ENCODE results near the gene MCRS1. TPM values are rescaled to one million over a fixed set of nuclear protein-coding genes. Genes with fewer than 3 reads are reported as not detected.
"Not testable (repeated sequence)": the region's sequence is repeated elsewhere in the genome, so short reads cannot be mapped to it uniquely, and the experiment has no call there.

Gene MCRS1
- total RNA-seq, 1 donor from 2014 or later = 77.1 TPM

- Mint-ChIP-seq H3K4me3 (no peak overlapping the region), H3K9me3 (no peaks in the 10 kb centered on the region), H3K27me3 (ENCODE audit: insufficient read depth) (no peaks in the 10 kb centered on the region), H3K27ac (no peak overlapping the region), H3K4me1 (ENCODE audit: low read depth) (no peaks in the 10 kb centered on the region), H3K36me3 (ENCODE audit: low read depth) (peaks cover 11% of the 10 kb centered on the region)
- intact Hi-C loops (cut with micrococcal nuclease) = no loop called here
- DNase-seq (ENCODE audit: low spot score) = no peak
Measured at GRCh38 chr12:49527361-49528130, 40.4 kb downstream of the MCRS1 start.

- Mint-ChIP-seq H3K4me1 (ENCODE audit: low read depth) (no peaks in the 10 kb centered on the region), H3K9me3 (no peaks in the 10 kb centered on the region), H3K36me3 (ENCODE audit: low read depth) (peaks cover 11% of the 10 kb centered on the region), H3K27me3 (ENCODE audit: insufficient read depth) (no peaks in the 10 kb centered on the region), H3K4me3 (no peak overlapping the region), H3K27ac (no peak overlapping the region)
- intact Hi-C loops (cut with micrococcal nuclease) = no loop called here
- no peak for DNase-seq (ENCODE audit: low spot score)
Measured at GRCh38 chr12:49525942-49526341, 42.0 kb downstream of the MCRS1 start.

- Mint-ChIP-seq H3K36me3 (ENCODE audit: low read depth) (peaks cover 11% of the 10 kb centered on the region), H3K4me3 (no peak overlapping the region), H3K9me3 (no peaks in the 10 kb centered on the region), H3K4me1 (ENCODE audit: low read depth) (no peaks in the 10 kb centered on the region), H3K27ac (no peak overlapping the region), H3K27me3 (ENCODE audit: insufficient read depth) (no peaks in the 10 kb centered on the region)
- DNase-seq (ENCODE audit: low spot score) = no peak
- intact Hi-C loops (cut with micrococcal nuclease) = no loop called here
Measured at GRCh38 chr12:49524660-49525324, 43.1 kb downstream of the MCRS1 start.

DNA sequence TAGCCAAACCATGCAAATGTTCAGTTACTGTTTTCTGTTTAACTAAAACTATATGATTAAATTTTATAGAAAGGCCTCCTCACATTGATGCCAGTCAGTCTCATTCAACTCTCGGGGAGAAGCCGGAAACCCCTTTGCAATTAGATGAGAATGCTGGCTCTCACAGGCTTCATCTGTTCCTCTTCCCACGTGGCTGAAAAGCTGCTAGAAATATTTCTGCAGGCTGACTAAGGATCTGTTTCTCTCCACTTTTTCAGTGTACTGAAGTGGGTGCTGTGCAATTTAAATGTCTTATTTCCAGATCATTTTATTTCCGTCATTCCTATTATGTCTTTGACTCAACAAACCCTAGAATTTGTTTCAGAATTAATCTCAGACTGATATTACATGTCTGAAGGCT lies 46.6 kb downstream of the MCRS1 start:
- Mint-ChIP-seq H3K36me3 (ENCODE audit: low read depth) (peaks cover 10% of the 10 kb centered on the region), H3K4me3 (no peak overlapping the region), H3K27ac (no peak overlapping the region), H3K27me3 (ENCODE audit: insufficient read depth) (no peaks in the 10 kb centered on the region), H3K9me3 (no peaks in the 10 kb centered on the region), H3K4me1 (ENCODE audit: low read depth) (peaks cover 9% of the 10 kb centered on the region)
- DNase-seq (ENCODE audit: low spot score) = no peak
- intact Hi-C loops (cut with micrococcal nuclease) = no loop called here

DNA sequence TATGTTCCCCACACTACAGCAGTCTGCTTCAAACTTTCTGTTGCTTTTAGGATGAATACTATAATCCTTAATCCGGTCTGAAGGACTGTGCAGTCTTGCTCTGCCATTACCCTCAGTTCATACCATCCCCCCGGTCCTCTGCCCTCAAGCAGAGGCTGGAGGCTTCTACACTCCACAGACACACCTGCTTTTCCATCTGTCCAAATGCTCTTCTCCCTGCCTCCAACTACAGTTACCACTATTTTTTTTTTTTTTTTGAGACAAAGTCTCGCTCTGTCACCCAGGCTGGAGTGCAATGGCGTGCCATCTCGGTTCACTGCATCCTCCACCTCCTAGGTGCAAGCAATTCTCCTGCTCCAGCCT lies 48.4 kb downstream of the MCRS1 start:
- intact Hi-C loops (cut with micrococcal nuclease) = no loop called here
- H3K4me3 Mint-ChIP-seq = no peak overlapping the region
- H3K4me1 Mint-ChIP-seq (ENCODE audit: low read depth) = peaks cover 9% of the 10 kb centered on the region
- H3K27ac Mint-ChIP-seq = no peak overlapping the region
- no peaks in the 10 kb centered on the region for H3K36me3 Mint-ChIP-seq (ENCODE audit: low read depth)
- DNase-seq (ENCODE audit: low spot score) = no peak
- no peaks in the 10 kb centered on the region for H3K9me3 Mint-ChIP-seq
- H3K27me3 Mint-ChIP-seq (ENCODE audit: insufficient read depth) = no peaks in the 10 kb centered on the region

- H3K4me1 Mint-ChIP-seq (ENCODE audit: low read depth) = peaks cover 9% of the 10 kb centered on the region
- no peaks in the 10 kb centered on the region for H3K9me3 Mint-ChIP-seq
- intact Hi-C loops (cut with micrococcal nuclease) = no loop called here
- no peaks in the 10 kb centered on the region for H3K27me3 Mint-ChIP-seq (ENCODE audit: insufficient read depth)
- H3K36me3 Mint-ChIP-seq (ENCODE audit: low read depth) = no peaks in the 10 kb centered on the region
- no peak overlapping the region for H3K4me3 Mint-ChIP-seq
- no peak for DNase-seq (ENCODE audit: low spot score)
- no peak overlapping the region for H3K27ac Mint-ChIP-seq
Measured at GRCh38 chr12:49518914-49519573, 48.9 kb downstream of the MCRS1 start.

DNA sequence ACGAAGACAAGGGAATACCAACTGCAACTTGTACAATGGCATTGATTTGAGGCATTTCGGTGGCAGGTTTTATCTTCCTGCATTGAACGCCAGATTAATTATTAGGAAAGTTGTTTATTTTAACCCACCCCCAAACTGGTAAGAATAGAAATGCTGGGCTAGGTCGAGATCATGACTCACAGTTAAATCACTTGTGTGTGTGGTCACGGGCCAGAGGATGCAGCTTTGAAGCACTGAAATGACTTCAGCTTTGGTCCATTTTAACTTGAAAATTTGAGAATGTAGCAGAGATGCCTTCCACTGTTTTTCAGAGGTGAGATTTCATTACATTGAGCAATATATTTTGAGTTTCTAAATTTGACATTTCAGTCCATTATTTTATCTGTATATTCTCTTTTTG lies 52.7 kb downstream of the MCRS1 start:
- no peaks in the 10 kb centered on the region for H3K27me3 Mint-ChIP-seq (ENCODE audit: insufficient read depth)
- H3K4me1 Mint-ChIP-seq (ENCODE audit: low read depth) = peaks cover 9% of the 10 kb centered on the region
- no peak overlapping the region for H3K27ac Mint-ChIP-seq
- H3K36me3 Mint-ChIP-seq (ENCODE audit: low read depth) = no peaks in the 10 kb centered on the region
- H3K9me3 Mint-ChIP-seq = no peaks in the 10 kb centered on the region
- no peak for DNase-seq (ENCODE audit: low spot score)
- intact Hi-C loops (cut with micrococcal nuclease) = no loop called here
- no peak overlapping the region for H3K4me3 Mint-ChIP-seq

GRCh38 chr12:49512546-49512945 lies 55.4 kb downstream of the MCRS1 start:
- Mint-ChIP-seq H3K4me3 (no peak overlapping the region), H3K9me3 (no peaks in the 10 kb centered on the region), H3K36me3 (ENCODE audit: low read depth) (no peaks in the 10 kb centered on the region), H3K27me3 (ENCODE audit: insufficient read depth) (no peaks in the 10 kb centered on the region), H3K27ac (no peak overlapping the region), H3K4me1 (ENCODE audit: low read depth) (no peaks in the 10 kb centered on the region)
- no peak for DNase-seq (ENCODE audit: low spot score)
- intact Hi-C loops (cut with micrococcal nuclease) = loop anchor here (5.0 kb wide), 1 partner anchor 70 kb away; no protein-coding TSS in a partner anchor

DNA sequence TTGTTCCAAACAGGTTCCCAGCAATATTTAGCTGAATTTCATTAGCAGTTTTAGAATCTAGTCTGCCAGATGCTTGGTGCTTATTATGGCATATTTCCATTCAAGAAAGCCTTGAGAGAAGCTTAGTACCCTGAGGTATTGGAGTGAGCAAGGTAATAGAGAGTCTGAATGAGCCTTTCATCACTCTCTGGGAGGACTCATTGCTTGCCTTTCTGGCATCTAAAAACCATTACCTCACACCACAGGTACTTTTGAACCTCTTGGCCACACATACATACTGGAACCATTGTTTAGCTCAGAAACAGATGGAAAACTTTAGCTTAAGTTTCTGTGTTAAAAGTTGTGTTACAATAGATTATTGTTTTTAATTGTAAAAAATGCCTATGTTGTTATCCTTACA lies 56.5 kb downstream of the MCRS1 start:
- H3K27me3 Mint-ChIP-seq (ENCODE audit: insufficient read depth) = no peaks in the 10 kb centered on the region
- H3K27ac Mint-ChIP-seq = no peak overlapping the region
- DNase-seq (ENCODE audit: low spot score) = no peak
- H3K36me3 Mint-ChIP-seq (ENCODE audit: low read depth) = no peaks in the 10 kb centered on the region
- H3K4me3 Mint-ChIP-seq = no peak overlapping the region
- H3K9me3 Mint-ChIP-seq = no peaks in the 10 kb centered on the region
- intact Hi-C loops (cut with micrococcal nuclease) = loop anchor here (5.0 kb wide), 1 partner anchor 71 kb away; no protein-coding TSS in a partner anchor
- H3K4me1 Mint-ChIP-seq (ENCODE audit: low read depth) = no peaks in the 10 kb centered on the region

DNA sequence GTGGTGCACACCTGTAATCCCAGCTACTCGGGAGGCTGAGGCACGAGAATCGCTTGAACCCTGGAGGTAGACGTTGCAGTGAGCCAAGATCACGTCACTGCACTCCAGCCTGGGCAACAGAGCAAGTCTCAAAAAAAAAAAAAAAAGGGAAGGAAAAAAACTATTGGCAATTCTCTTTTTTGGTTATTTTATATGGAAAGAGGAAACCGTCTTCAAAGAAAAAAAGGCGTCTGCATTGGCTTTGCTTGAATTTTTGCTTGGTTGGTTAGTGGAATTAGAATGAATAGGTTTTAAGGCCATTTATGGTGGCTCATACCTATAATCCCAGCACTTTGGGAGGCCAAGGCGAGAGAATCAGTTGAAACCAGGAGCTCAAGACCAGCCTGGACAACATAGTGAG lies 58.3 kb downstream of the MCRS1 start:
- H3K27me3 Mint-ChIP-seq (ENCODE audit: insufficient read depth); H3K4me3 Mint-ChIP-seq; H3K9me3 Mint-ChIP-seq; H3K27ac Mint-ChIP-seq; H3K36me3 Mint-ChIP-seq (ENCODE audit: low read depth); DNase-seq (ENCODE audit: low spot score); H3K4me1 Mint-ChIP-seq (ENCODE audit: low read depth): not testable (repeated sequence)
- intact Hi-C loops (cut with micrococcal nuclease) = loop anchor here (5.0 kb wide), 1 partner anchor 73 kb away; no protein-coding TSS in a partner anchor

Other genes starting within 250 kb of the MCRS1 start
- gene TROAP, start 244.9 kb downstream of the MCRS1 start, total RNA-seq = 46.0 TPM in 2 replicates
- not detected in 2 replicates for gene C1QL4, start 231.0 kb downstream of the MCRS1 start, total RNA-seq
- 0.16 TPM in 1 of 2 replicates, not detected in the other for gene DNAJC22, start 221.3 kb downstream of the MCRS1 start, total RNA-seq
- 11.6 and 12.0 TPM in 2 replicates for gene SPATS2, start 200.7 kb downstream of the MCRS1 start, total RNA-seq
- 0.93 and 1.6 TPM in 2 replicates for gene KCNH3, start 29.1 kb downstream of the MCRS1 start, total RNA-seq
- gene FAM186B, start 37.5 kb upstream of the MCRS1 start, total RNA-seq = 0.29 and 0.62 TPM in 2 replicates
- 10.4 and 12.7 TPM in 2 replicates for gene PRPF40B, start 55.4 kb upstream of the MCRS1 start, total RNA-seq
- gene FMNL3, start 139.3 kb upstream of the MCRS1 start, total RNA-seq = 43.0 and 46.1 TPM in 2 replicates
- gene TMBIM6, start 173.4 kb upstream of the MCRS1 start, total RNA-seq = 382 and 393 TPM in 2 replicates

Measured in activated T-helper 1 cell treated with anti-CD3 and anti-CD28 coated beads, Interleukin-12 subunit alpha, Interleukin-12 subunit beta, Interleukin-2, Interleukin-4 antibody, amounts not matched to agents 30 ng/mL and 10 ng/mL and 1 ng/mL, durations not matched to agents 14 hours and 24 hours and 36 hours (primary cell).